Endodermal cell (in vitro differentiated cells): ENCODE data around the gene ZNF239. TPM values are rescaled to one million over a fixed set of nuclear protein-coding genes. Genes with fewer than 3 reads are reported as not detected.

ENCODE experiments used
- DNase-seq: peaks from one replicate; pipeline ENCODE4 v3.0.0-alpha.2; 2017
- H3K27ac ChIP-seq: 2 replicates; pipeline ENCODE4 v1.5.1; 2013; ENCODE audit warnings: mild to moderate bottlenecking, low read depth, low read length, moderate library complexity
- H3K27me3 ChIP-seq: 2 replicates; pipeline ENCODE4 v1.6.1; 2013; ENCODE audit warnings: mild to moderate bottlenecking, low read length, moderate library complexity; ENCODE audit not compliant: insufficient read depth, control insufficient read depth, poor library complexity, severe bottlenecking
- H3K36me3 ChIP-seq: 2 replicates; pipeline ENCODE4 v1.7.0; 2013; ENCODE audit warnings: mild to moderate bottlenecking, low read length, moderate library complexity; ENCODE audit not compliant: control insufficient read depth, insufficient read depth
- H3K4me1 ChIP-seq: one replicate; pipeline ENCODE4 v1.7.0; 2013; ENCODE audit warnings: low read length; ENCODE audit not compliant: control insufficient read depth, insufficient read depth
- H3K4me3 ChIP-seq: 2 replicates; pipeline ENCODE4 v1.5.1; 2013; ENCODE audit warnings: mild to moderate bottlenecking, low read length, moderate library complexity
- H3K9ac ChIP-seq: 2 replicates; pipeline ENCODE4 v1.6.1; 2013; ENCODE audit warnings: mild to moderate bottlenecking, low read length, moderate library complexity; ENCODE audit not compliant: poor library complexity, severe bottlenecking; ENCODE audit errors: extremely low read depth
- H3K9me3 ChIP-seq: 2 replicates; pipeline ENCODE4 v1.6.1; 2013; ENCODE audit warnings: mild to moderate bottlenecking, low read length, moderate library complexity; ENCODE audit not compliant: control insufficient read depth
- H3K27ac Mint-ChIP-seq: 2 replicates; pipeline ENCODE4 v1.8.0; 2020; ENCODE audit warnings: mixed read lengths
- H3K27me3 Mint-ChIP-seq: 2 replicates; pipeline ENCODE4 v1.8.0; 2021; ENCODE audit warnings: mild to moderate bottlenecking, mixed read lengths; ENCODE audit not compliant: insufficient read depth
- H3K36me3 Mint-ChIP-seq: 2 replicates; pipeline ENCODE4 v1.8.0; 2020; ENCODE audit warnings: low read depth, mixed read lengths
- H3K4me1 Mint-ChIP-seq: 2 replicates; pipeline ENCODE4 v1.8.0; 2020; ENCODE audit warnings: mixed read lengths
- H3K4me3 Mint-ChIP-seq: 2 replicates; pipeline ENCODE4 v1.8.0; 2020; ENCODE audit warnings: mild to moderate bottlenecking, moderate library complexity, mixed read lengths
- H3K9me3 Mint-ChIP-seq: 2 replicates; pipeline ENCODE4 v1.8.0; 2020; ENCODE audit warnings: mild to moderate bottlenecking, mixed read lengths
- CTCF ChIP-seq: fragments of 200-600 bp; sonication (generic); conservative IDR thresholded peaks from 2 replicates; pipeline ENCODE4 v1.5.0; 2021; ENCODE audit warnings: antibody characterized with exemption, mild to moderate bottlenecking
- WGBS, 2 experiments: methylation state at CpG; one replicate each; pipeline versions ENCODE4 v1.1.5 to v1.1.7; 2013; ENCODE audit warnings: missing lambda C conversion rate in 2 of 2, mixed read lengths in 1 of 2; ENCODE audit not compliant: insufficient coverage in 1 of 2, insufficient read length in 1 of 2; 5-methylcytosine and 5-hydroxymethylcytosine counted together
- total RNA-seq, 2 donors: library from RNA; stranded (reverse); fragmentation: NEBNext Ultra II Directional in 1 of 2; extraction: Animal tissue kit (Norgen Biotek cat#: 25700) in 1 of 2; gene quantifications; 2 replicates in 1 of 2; 3 replicates in 1 of 2; pipeline ENCODE4 v1.2.1, GENCODE V29; 2021

The ZNF239 gene
- total RNA-seq, 2 donors from 2014 or later = 6.2 TPM

- Histone ChIP-seq H3K27ac (no peak overlapping the region), H3K4me1 (no peaks in the 10 kb centered on the region), H3K27me3 (peaks cover 9% of the 10 kb centered on the region), H3K36me3 (peaks cover 7% of the 10 kb centered on the region), H3K4me3 (peak overlapping the region; percentile 80), H3K9ac (peak overlapping the region; percentile 28), H3K9me3 (peaks cover 9% of the 10 kb centered on the region)
- Mint-ChIP-seq H3K27ac (no peak overlapping the region), H3K4me3 (peak overlapping the region; percentile 69), H3K9me3 (peaks cover 16% of the 10 kb centered on the region), H3K4me1 (peaks cover 12% of the 10 kb centered on the region), H3K36me3 (peaks cover 6% of the 10 kb centered on the region), H3K27me3 (peaks cover 41% of the 10 kb centered on the region)
- TF ChIP-seq CTCF = no peak
- 59 to 76% methylated on average over 5 to 14 of the region's 14 CpGs for WGBS, 2 experiments
- peak; percentile 47 for DNase-seq
These were observed 991 bp downstream of the ZNF239 start for GRCh38 chr10:43573250-43574000.

GRCh38 chr10:43570971-43571370 lies 3.4 kb downstream of the ZNF239 start:
- Histone ChIP-seq H3K9ac (no peak overlapping the region), H3K4me3 (no peak overlapping the region), H3K27me3 (peaks cover 9% of the 10 kb centered on the region), H3K27ac (no peak overlapping the region), H3K4me1 (no peaks in the 10 kb centered on the region), H3K36me3 (peaks cover 19% of the 10 kb centered on the region), H3K9me3 (peaks cover 9% of the 10 kb centered on the region)
- no peak for DNase-seq
- H3K9me3 Mint-ChIP-seq = peaks cover 13% of the 10 kb centered on the region
- H3K4me3 Mint-ChIP-seq = no peak overlapping the region
- WGBS, 2 experiments = 86 to 94% methylated on average over 1 of the region's 1 CpG
- peaks cover 18% of the 10 kb centered on the region for H3K36me3 Mint-ChIP-seq
- H3K27me3 Mint-ChIP-seq = peaks cover 27% of the 10 kb centered on the region
- peaks cover 12% of the 10 kb centered on the region for H3K4me1 Mint-ChIP-seq
- no peak overlapping the region for H3K27ac Mint-ChIP-seq
- TF ChIP-seq CTCF = no peak

GRCh38 chr10:43569681-43570080 lies 4.7 kb downstream of the ZNF239 start:
- TF ChIP-seq CTCF = no peak
- Histone ChIP-seq H3K4me1 (no peaks in the 10 kb centered on the region), H3K27me3 (peaks cover 9% of the 10 kb centered on the region), H3K9me3 (peaks cover 2% of the 10 kb centered on the region), H3K4me3 (no peak overlapping the region), H3K36me3 (peaks cover 19% of the 10 kb centered on the region), H3K27ac (no peak overlapping the region), H3K9ac (no peak overlapping the region)
- peaks cover 14% of the 10 kb centered on the region for H3K27me3 Mint-ChIP-seq
- H3K4me1 Mint-ChIP-seq = peaks cover 12% of the 10 kb centered on the region
- H3K27ac Mint-ChIP-seq = no peak overlapping the region
- peaks cover 26% of the 10 kb centered on the region for H3K36me3 Mint-ChIP-seq
- H3K4me3 Mint-ChIP-seq = no peak overlapping the region
- H3K9me3 Mint-ChIP-seq = peaks cover 2% of the 10 kb centered on the region
- DNase-seq = no peak
